Stimulated activated CD8-positive, alpha-beta memory T cell treated with anti-CD3 and anti-CD28 coated beads, Interleukin-12 subunit alpha, Interleukin-12 subunit beta, amount 100 ng/mL, for 4 hours (primary cell): ENCODE measurements around the gene TBX2.
"Not testable (repeated sequence)": the region's sequence is repeated elsewhere in the genome, so short reads cannot be mapped to it uniquely, and the experiment has no call there.

Experiments used
- DNase-seq: peaks from one replicate; pipeline ENCODE4 v3.0.0-alpha.2; 2020; ENCODE audit warnings: low read depth

The TBX2 gene

DNA sequence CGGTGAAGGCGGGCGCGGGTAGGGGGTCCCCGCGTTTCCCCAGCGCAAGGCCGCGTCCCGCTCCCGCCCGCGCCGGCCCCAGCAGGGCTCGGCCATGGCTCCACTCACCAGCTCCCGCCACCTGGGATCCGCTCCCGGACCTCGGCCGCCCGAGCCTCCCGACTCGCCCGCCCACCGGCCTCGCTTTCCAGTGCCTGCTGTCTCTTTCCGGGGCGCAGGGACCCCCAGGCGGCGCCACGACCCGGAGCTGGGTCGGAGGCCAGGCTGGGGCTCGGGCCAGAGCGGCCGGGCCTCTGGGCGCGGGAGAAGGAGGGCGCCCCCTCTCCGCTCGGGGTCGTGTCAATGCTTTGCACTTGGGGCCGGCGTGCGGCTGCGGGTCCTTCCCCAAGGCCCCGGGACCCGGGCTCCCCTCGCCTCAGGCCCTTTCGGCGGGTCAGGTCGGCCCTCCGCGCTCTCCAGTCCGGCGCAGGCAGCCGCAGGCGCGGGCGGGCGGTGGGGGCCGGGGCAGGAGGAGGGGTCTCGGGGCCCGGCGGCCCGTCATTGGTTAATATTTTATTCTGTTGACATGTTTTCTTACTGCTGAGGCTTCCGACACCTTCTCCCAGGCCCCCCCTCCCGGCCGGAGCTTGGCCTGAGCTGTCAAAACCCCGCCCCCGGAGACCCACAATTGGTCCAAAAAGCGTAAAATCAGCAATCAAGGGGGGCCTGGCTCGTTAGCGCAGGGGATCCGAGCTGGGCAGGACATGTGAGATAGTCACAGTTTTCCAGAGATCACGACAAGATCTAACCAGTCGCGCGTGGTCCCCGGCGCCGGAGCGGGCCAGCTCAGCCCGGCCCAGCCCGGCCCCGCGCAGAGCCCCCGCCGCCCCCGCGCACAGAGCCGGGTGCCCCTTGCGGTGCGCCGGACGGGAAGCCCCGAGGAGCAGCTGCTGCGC, at the start of gene TBX2:
TSS of gene TBX2 (plus strand) at position 713 of the 935 bp plus-strand sequence. CDS start 334 bp downstream, outside the sequence.
- no peak for DNase-seq

- DNase-seq = no peak
These were observed 47.8 kb upstream of the TBX2 start for GRCh38 chr17:61351745-61352407.

GRCh38 chr17:61352408-61352770, 47.3 kb upstream of the TBX2 start:
- DNase-seq = no peak

- DNase-seq = no peak
These were observed 46.7 kb upstream of the TBX2 start for GRCh38 chr17:61352781-61353491.

- no peak for DNase-seq
These were observed 46.0 kb upstream of the TBX2 start for GRCh38 chr17:61353615-61354014.

DNA sequence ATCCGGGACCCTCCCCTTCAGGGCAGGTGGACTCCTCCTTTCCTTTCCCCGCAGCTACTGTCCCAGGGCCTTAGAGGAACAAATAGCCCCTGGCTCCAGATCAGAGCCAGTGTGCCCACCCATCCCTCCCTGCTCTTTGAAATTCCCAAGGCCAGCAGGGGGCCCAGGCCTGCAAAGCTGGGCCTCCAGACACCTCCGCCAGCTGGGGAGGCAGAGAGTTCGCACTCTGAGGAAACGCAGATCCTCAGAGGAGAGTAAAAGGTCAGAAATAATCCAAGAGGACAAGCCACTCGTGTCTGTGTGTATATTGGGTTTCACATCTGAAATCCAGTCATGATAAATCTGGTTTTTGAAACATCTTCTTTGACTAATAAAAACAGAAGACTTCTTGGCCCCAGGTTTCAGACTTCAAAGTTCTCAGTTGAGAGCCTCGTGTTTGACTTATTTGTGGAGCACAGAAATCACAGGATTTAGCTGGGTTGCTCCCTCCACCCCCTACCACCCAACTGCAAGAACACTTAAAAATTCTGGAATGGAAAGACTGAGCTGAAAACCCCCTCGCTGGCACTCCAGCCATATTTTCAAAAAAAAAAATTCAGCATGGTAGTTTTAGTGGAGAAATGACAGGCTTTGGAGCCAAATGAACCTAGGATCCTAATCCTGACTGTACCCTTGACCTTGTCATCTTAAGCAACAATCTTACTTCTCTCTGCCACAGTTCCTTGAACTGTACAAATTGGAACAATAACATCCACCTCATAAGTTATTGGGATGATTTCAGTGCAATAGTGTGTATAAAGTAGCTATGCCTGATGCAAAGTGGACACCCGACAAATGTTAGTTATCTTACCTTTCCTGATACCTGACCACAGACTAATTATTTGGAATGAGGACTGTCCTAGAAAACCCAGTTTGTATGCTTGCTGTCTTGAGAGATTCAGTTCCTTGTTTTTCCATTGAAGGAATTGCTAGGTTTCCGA, 44.5 kb upstream of the TBX2 start:
- no peak for DNase-seq

GRCh38 chr17:61357061-61357460, 42.6 kb upstream of the TBX2 start:
- not testable (repeated sequence) for DNase-seq

DNA sequence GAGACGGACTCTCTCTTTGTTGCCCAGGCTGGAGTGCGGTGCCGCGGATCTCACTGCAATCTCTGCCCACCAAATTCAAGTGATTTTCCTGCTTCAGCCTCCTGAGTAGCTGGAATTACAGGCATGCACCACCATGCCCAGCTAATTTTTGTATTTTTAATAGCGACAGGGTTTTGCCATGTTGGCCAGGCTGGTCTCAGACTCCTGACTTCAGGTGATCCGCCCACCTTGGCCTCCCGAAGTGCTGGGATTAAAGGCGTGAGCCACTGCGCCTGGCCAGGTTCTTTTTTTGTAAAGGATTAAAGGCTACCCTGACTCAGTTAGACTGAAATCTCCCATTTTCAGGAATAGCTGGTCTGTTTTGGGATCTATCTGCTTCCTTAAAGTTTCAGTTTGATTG, 40.1 kb upstream of the TBX2 start:
- not testable (repeated sequence) for DNase-seq

DNA sequence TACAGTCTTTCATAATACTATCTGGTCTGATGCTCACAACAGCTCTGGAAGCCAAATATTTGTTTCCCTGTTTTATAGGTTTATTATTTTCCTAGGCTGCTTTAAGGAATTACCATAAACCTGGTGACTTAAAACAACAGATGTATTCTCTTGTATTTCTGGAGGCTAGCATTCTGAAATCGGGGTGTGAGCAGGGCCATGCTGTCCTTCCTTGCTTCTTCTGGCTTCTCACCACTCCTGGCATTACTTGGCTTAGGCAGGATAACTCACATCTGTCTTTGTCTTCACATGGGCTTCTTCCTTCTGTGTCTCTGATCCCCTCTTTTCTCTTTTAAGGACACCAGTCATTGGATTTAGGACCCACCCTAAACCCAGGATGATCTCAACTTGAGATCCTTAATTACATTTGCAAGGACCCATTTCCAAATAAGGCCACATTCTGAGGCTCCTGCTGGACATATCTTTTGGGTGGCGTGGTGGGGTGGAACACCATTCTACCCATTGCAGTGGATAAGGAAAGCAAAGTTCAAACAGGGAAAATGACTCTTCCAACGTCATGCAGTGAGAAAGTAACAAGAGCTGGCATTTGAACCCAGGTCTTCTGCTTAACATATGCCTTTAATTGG, 39.2 kb upstream of the TBX2 start:
- no peak for DNase-seq

GRCh38 chr17:61361084-61361483, 38.6 kb upstream of the TBX2 start:
- DNase-seq = no peak

GRCh38 chr17:61362396-61362795, 37.2 kb upstream of the TBX2 start:
- DNase-seq = no peak

- DNase-seq = no peak
These were observed 36.6 kb upstream of the TBX2 start for GRCh38 chr17:61362852-61363600.

GRCh38 chr17:61363601-61364462, 35.8 kb upstream of the TBX2 start:
- no peak for DNase-seq

DNA sequence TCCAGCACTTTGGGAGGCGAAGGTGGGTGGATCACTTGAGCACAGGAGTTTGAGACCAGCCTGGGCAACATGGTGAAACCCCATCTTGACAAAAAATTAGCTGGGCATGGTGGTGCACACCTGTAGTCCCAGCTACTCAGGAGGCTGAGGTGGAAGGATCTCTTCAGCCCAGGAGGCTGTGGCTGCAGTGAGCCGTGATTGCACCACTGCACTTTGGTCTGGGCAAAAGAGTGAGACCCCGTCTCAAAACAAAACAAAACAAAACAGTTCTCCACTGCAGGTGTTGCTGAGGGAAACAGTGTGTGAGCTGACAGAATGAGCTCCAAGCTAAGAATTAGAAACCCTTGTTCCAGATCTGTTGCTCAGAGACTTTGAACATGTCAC, 35.2 kb upstream of the TBX2 start:
- no peak for DNase-seq

- no peak for DNase-seq
These were observed 33.4 kb upstream of the TBX2 start for GRCh38 chr17:61366076-61366714.

GRCh38 chr17:61366715-61367413, 32.8 kb upstream of the TBX2 start:
- no peak for DNase-seq

- DNase-seq = no peak
These were observed 31.4 kb upstream of the TBX2 start for GRCh38 chr17:61368049-61368831.
